Measurements from ENCODE around the gene RGS4.

Gene RGS4

DNA sequence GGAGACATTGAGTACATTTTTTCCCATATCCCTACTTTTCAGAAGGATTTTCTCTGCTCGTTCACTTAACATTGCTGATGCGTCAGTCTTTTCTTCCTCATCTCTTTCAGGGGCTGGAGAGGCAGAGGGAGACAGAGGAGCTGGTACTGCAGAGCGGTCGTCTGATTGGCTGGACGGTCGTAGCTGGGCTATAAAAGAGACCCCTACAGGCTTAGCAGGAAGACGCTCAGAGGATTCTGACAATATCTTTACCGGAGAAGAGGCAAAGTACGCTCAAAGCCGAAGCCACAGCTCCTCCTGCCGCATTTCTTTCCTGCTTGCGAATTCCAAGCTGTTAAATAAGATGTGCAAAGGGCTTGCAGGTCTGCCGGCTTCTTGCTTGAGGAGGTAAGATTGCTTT is at the start of gene RGS4:
Gene RGS4, plus strand, starts transcription at position 220 of the 400 bp plus-strand sequence. Its CDS starts 124 bp downstream, at position 344.
- no peak for TF ChIP-seq GATA3 (IDR thresholded peaks at IDR 0.05; ENCODE audit: low read depth, low read length)
- TF ChIP-seq GATA2 (IDR thresholded peaks at IDR 0.05; ENCODE audit: low read depth, low read length): no peak

DNA sequence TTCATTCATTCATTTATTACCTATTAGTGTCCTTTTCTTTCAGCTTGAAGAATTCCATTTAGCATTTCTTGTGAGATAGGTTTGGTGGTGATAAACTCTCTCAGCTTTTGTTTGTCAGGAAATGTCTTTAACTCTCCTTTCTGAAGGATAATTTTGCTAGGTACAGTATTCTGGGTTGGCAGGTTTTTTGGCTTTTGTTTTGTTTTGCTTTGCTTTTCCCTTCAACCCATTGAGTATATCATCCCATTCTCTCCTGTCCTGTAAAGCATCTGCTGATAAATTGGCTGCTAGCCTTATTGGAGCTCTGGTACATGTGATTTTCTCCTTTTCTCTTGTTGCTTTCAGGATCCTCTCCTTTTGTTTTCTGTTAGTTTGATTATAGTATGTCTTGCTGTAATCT is 47.0 kb upstream of the RGS4 start:
- TF ChIP-seq GATA2 (IDR thresholded peaks at IDR 0.05; ENCODE audit: low read depth, low read length) (no peak), GATA3 (IDR thresholded peaks at IDR 0.05; ENCODE audit: low read depth, low read length) (no peak)

DNA sequence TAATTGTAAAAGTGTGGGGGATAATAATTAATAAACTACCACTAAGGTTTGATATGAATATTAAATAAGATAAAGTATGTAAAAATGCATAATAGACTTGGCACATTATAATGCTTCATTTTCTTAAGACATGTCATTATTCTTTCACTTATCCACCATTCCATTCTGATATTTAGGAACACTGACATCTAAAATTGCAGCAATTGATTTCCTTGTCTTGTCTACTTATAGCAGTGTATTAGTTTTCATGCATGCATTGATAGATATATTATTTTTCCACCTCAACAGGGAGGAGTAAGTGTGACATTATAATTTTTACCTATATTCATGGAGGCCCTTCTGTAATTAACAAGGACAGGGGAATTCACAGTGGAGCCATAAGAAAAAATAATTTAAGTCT is 41.6 kb upstream of the RGS4 start:
- TF ChIP-seq GATA3 (IDR thresholded peaks at IDR 0.05; ENCODE audit: low read depth, low read length) (no peak), GATA2 (IDR thresholded peaks at IDR 0.05; ENCODE audit: low read depth, low read length) (no peak)

DNA sequence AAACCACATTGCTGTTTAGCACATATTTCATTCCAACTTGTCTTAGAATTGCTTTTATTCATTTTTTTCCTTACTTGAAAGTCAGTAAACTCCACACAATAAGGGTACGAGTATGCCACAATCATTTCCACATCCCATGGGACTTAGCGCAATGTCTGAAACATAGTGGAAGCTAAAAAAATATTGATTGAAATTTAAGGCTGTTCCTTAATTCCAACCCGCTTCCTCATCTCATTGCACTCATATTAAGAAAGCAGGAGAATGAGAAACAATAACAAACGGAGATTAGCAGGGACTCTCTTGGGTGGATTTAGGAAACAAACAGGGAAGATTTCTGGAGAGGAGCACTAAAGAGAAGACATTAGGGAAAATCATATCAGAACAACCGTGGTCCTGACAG is 39.3 kb upstream of the RGS4 start:
- TF ChIP-seq GATA2 (IDR thresholded peaks at IDR 0.05; ENCODE audit: low read depth, low read length) (no peak), GATA3 (IDR thresholded peaks at IDR 0.05; ENCODE audit: low read depth, low read length) (no peak)

DNA sequence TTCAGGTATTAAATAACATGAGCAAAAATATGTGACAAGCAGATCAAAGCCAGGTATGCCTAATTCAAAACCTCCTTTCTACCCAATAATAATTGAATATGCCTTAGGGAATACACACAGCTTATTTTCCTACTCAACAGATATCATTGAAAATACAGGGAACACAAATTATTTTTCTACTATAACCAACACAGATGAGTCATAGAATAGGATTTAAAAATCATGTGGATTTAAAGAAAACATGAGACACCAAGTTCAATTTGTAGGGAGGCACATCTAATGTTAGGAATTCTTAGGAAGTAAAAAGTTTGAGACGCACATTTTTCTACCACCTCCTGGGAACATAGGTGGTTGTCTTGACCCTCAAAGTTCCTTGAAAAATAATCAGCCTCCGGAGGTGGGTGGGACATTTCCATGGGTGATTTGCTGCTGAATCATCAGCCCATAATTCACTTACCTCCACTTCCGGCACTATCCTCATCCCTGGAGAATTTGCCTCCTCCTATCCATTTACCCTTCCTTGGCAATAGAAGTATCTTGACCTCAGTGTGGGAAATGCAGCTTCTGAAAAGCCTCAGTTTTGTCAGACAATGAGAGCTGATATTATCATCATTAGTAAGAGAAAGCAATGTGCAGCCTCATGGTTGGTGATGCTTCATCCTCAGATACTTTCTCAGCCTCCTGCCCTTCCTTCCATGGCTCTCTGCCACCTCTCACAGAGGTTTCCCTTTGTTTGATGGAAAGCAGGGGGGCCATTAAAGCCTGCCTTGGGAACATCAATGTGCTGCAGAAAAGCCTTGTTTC is 33.5 kb upstream of the RGS4 start:
- TF ChIP-seq GATA2 (IDR thresholded peaks at IDR 0.05; ENCODE audit: low read depth, low read length) (no peak), GATA3 (IDR thresholded peaks at IDR 0.05; ENCODE audit: low read depth, low read length) (no peak)

DNA sequence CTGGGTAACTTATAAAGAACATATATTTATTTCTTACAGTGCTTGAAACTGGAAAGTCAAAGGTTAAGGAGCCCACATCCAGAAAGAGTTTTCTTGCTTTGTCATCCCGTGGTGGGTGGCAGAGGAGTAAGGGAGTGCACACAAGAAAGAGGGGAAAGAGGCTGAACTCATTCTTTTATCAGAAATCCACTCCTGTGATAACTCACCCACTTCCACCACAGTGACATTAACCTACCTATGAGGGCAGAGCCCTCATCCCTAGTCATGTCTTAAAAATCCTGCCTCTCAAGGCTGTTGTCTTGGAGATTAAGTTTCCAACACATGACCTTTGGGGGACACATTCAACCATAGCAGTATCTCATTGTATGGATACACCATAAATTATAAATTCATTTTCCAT is 32.5 kb upstream of the RGS4 start:
- TF ChIP-seq GATA2 (IDR thresholded peaks at IDR 0.05; ENCODE audit: low read depth, low read length) (no peak), GATA3 (IDR thresholded peaks at IDR 0.05; ENCODE audit: low read depth, low read length) (no peak)

DNA sequence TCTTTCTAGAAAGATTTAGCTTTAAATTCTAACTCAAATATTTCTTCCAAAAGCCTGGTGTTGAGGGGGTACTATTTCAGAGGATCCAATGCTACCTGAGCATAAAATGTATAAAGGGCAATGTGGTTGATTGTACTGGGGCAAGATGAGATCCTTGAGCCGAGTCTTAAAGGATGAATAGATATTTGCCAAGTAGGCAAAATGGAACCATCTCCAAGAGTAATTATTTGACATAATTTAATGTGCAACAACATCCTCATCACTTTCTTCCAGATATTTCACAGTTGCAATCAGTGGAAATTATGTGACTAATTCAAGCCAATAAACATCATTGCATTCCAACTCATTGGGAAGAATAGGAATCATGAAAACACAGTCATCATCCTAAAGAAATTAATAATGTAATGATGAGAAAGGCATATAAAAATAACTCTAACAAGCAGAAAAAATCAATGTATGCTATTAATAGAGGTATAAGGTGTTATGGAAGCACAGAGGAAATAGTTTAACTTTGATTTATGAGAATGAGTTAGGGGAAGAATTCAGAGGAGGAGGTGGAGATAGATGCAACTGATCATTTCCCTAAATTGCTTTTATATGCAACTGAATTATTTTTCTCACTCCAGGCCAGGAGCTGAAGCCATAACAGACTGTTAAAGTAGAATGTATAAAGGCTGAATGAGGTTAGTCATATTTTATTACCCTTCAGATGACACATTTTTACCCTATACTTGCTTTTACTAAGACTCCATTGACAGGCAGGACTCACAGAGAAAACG is 30.0 kb upstream of the RGS4 start:
- TF ChIP-seq GATA3 (IDR thresholded peaks at IDR 0.05; ENCODE audit: low read depth, low read length) (no peak), GATA2 (IDR thresholded peaks at IDR 0.05; ENCODE audit: low read depth, low read length) (no peak)

DNA sequence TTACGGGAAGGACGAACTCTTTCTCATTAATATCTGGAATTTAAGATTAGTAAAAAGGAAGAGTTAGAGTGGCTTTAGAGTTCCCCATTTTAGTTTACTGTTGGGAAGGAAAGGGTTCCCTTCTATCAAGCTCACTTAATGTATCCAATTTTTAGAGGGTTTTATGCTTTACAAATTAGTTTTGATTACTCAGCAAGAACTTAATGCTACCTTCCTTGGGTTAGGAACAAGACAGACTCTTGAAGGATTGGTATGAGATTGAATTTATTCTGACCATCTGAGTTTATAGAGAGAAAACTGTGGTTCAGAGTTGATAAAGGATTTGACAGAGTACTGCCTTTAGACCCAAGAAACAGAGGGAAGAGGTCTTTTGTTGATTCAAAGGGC is 29.5 kb upstream of the RGS4 start:
- TF ChIP-seq GATA3 (IDR thresholded peaks at IDR 0.05; ENCODE audit: low read depth, low read length) (no peak), GATA2 (IDR thresholded peaks at IDR 0.05; ENCODE audit: low read depth, low read length) (no peak)

DNA sequence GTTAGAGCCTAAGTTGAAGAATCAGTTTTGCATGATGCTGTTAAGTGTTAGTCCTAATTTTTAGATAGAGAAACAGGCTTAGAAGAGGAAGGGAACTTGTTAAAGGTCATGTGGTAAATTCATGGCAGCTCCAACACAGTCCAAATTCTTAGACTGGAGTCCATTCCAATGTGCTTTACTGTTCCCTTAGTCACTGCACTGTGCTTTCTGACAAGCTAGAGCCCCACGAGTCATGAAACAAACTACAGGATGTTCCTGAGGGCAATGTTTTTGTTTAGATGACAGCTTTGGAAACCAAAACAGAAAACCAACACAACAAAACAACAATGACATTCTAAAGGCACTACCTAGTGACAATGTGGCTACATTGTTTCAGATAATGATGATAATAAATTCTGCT is 23.1 kb upstream of the RGS4 start:
- TF ChIP-seq GATA2 (IDR thresholded peaks at IDR 0.05; ENCODE audit: low read depth, low read length): no peak

DNA sequence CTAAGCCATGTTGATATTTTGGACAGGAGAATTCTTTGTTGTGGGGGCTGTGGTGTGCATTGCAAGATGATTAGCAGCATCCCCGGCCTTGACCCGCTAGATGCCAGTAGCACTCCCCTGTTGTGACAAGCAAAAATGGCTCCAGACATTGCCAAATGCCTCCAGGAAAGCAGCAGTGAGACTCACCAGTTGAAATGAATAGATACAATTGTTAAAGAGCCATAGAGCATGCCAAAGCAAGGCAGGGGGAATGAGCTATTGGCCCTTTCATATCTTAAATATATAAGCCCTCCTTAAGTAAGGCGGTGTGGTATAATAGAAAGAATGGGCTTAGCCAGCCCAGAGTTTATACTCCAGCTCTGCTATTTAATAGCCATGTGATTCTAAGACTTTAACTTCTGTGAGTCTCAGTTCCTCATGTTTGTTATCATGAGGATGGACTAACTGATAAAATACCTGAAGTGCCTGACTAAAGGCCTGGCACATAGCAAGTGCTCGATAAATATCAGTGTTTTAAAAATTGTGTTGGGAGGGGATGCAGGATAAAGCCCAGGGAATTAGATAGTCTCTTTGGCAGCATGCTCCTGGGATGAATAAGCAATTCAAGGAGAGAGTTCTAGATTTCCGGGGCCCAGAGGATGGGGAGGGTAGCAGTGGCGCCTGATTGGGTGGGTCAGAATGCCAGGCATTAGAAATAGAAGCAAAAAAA is 21.1 kb upstream of the RGS4 start:
- TF ChIP-seq GATA3 (IDR thresholded peaks at IDR 0.05; ENCODE audit: low read depth, low read length) (no peak), GATA2 (IDR thresholded peaks at IDR 0.05; ENCODE audit: low read depth, low read length) (no peak)

DNA sequence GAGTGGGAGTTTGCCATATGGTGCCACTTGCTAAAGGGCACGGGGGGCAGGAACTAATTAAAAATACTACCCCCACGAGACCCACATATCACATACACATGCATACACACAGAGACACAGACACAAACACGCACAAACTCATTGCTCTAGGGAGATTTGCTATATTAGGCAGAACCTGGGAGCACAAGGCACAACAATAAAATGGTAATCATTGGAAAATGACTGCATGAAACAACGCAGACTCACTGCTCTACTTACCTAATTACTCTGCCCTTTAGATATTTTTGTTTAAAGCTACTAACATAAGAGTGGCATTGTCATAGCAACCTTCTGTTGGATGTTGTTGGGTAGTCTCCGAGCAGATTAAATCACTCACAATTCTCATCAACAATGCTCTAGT is 20.3 kb upstream of the RGS4 start:
- peak; percentile 39; the same call in 1 of the 2 replicates for TF ChIP-seq GATA3 (IDR thresholded peaks at IDR 0.05; ENCODE audit: low read depth, low read length)
- TF ChIP-seq GATA2 (IDR thresholded peaks at IDR 0.05; ENCODE audit: low read depth, low read length): peak; percentile 73; the same call in 1 of the 2 replicates

DNA sequence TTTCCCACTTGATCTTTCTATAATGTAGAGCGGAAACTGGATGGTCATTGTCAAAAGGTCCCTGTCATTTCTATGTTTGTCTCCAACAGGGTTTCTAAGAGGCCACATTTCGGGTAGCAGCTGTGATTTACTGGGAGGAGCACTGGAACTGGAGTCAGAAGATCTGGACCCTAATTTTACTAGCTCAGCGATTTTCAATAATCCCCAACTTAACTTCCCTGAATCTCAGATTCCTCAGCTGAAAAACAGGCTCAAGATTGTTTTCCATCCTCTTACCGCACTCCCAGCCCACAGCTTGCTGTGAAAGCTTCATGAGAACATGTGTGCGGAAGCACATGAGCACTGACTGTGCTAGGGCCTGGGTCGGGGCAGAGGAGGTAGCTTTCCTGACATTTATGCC is 19.9 kb upstream of the RGS4 start:
- TF ChIP-seq GATA2 (IDR thresholded peaks at IDR 0.05; ENCODE audit: low read depth, low read length) (peak; percentile 14; the same call in 1 of the 2 replicates), GATA3 (IDR thresholded peaks at IDR 0.05; ENCODE audit: low read depth, low read length) (no peak)

DNA sequence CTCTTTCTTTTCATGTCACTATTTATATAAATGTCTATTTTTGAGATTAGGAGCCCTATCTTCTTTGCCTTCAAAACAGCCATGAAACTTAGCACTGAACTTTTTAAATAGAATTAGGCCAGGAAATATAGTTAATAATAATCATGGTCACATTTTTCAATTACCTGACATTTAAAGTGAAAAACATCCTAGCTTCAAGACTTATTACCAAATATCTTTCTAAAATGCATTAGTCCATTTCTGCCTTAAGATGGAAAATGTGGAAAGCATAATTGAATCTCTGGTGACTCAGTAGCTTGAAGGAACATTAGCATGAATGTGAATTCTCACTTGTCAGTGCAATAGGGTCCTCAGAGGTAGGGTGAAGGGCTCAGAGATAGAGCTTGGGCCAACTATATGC is 18.7 kb upstream of the RGS4 start:
- TF ChIP-seq GATA2 (IDR thresholded peaks at IDR 0.05; ENCODE audit: low read depth, low read length): no peak

DNA sequence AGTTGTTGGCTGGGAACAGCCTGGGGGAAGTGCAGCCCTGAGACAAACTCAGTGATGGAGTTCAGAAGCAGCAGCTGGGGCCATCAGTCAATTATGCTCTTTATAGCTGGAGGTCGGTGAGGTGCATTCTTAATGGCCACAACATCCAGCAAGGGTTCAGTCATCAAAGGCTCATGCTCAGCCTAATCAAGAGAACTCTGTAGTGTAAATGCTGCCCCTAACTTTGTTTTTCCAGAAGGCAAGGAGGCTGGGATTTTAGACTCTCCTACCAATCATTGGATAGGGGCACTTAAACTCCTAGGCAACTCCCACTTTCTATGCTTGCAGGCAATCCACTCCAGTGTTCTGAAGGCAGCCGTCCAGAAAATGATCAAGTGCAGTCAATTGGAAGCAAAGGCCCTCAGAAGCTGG is 15.0 kb upstream of the RGS4 start:
- TF ChIP-seq GATA2 (IDR thresholded peaks at IDR 0.05; ENCODE audit: low read depth, low read length): no peak
- no peak for TF ChIP-seq GATA3 (IDR thresholded peaks at IDR 0.05; ENCODE audit: low read depth, low read length)

All from SH-SY5Y (cell line).